HT-29 (cell line): ENCODE results near the gene CRIP1. TPM values are rescaled to one million over a fixed set of nuclear protein-coding genes. Genes with fewer than 3 reads are reported as not detected.

Experiments used
- DNase-seq: peaks from one replicate; pipeline ENCODE4 v3.0.0-alpha.2; 2015; ENCODE audit warnings: low spot score
- total RNA-seq: library from RNA; depleted of rRNA; stranded (reverse); fragments of >200 nt; shearing (Covaris generic); gene quantifications from 2 replicates; pipeline ENCODE4 v1.2.3, GENCODE V29; 2014

CRIP1 gene
- total RNA-seq, 1 experiment from 2014 or later = 791 TPM

DNA sequence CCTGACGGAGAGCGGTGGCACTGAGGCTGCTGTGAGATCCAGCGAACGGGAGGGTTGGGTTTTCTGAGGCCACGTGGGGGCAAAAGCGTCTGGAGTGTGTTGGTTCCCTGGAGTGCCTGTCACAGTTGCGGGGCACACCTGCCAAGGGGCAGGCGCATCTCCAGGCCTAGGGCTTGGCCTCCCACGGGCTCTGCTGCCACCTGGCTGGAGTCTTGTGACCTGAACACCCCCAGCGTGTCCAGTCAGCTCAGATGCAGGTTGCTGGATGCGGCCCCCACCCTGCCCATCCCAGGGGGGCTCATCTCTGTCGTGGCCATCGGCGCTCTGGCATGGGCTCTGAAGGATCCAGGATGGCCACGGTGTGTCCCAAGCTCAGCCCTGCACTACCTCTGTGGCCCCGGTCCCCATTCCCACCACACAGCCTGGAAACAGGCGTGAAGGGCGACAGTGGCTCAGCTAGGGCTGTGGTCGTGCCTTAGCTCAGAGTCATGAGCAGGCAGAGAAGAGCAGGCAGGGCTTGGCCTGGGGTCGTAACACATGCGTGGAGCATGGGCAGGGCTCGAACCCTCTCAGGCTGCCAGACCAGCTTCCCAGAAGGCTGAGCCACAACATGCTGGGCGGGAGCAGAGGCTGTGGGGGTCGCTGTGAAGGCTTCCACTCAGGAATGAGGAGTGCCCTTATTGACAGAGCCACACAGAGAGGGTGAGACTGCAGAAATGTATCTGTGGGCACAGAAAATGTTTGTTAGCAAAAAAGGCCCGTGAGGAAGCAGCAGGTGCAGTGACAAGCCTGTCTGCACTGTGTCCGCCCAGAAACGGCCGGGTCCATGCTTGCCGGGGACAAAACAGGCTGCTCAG is 35.6 kb upstream of the CRIP1 start:
- no peak for DNase-seq

DNA sequence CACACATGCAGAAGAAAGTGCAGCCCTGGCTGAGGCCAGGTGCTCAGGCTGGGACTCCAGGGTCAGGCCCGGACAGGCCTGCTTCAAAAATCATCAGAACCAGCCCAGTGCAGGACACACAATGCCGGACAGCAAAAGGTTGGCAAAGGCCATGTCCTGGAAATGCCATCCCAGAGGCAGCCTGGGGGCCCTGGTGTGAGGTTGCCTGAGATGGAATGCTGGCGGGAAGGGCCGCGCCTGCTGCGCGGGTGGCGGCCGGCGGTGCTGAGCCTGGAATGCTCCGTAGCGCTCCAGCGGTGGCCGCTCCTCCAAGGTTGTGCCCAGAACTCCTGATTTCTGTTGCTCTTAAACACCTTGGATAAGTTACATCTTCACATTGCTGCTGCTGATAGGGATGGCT is 33.7 kb upstream of the CRIP1 start:
- DNase-seq = no peak

DNA sequence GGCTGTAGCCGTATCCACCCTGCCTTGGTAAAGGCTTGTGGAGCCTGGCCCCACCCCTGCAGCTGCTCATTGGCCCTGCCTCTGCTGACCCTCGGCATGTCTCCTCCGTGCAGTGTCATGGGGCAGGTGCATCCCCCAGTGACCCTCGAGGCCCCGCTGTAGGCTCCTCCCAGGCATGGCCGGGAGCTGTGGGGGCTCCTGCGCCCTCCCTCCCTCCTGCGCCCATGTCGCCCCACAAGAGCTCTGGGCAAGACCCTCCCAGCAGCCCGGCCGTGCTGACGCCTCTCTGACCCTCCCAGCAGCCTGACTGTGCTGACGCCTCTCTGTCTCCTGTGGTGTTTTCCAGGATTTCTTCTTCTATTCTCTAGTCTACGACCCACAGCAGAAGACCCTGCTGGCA is 32.8 kb upstream of the CRIP1 start:
- no peak for DNase-seq

DNA sequence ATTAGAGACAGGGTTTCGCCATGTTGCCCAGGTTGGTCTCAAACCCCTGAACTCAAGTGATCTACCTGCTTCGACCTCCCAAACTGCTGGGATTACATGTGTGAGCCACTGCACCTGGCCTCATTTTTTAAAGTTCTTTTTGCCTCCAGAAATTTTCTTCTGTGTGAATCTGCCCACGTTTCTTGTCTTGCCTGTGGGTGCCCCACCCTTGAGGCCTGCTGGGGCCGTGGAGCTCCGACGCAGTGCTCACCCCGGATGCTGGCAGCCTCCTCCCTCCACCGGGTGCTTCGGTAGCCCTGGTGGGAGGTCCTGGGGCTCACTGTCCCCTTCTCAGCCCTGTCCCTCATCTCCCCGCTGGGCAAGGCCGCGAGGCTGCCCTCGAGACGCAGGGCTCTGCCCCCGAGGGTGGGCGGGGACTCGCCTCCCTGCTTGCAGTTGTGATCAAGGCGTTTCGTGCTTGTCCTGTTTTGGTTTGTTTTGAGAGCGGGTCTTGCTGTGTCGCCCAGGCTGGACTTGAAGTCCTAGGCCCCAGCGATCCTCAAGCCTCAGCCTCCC is 31.5 kb upstream of the CRIP1 start:
- DNase-seq = no peak

DNA sequence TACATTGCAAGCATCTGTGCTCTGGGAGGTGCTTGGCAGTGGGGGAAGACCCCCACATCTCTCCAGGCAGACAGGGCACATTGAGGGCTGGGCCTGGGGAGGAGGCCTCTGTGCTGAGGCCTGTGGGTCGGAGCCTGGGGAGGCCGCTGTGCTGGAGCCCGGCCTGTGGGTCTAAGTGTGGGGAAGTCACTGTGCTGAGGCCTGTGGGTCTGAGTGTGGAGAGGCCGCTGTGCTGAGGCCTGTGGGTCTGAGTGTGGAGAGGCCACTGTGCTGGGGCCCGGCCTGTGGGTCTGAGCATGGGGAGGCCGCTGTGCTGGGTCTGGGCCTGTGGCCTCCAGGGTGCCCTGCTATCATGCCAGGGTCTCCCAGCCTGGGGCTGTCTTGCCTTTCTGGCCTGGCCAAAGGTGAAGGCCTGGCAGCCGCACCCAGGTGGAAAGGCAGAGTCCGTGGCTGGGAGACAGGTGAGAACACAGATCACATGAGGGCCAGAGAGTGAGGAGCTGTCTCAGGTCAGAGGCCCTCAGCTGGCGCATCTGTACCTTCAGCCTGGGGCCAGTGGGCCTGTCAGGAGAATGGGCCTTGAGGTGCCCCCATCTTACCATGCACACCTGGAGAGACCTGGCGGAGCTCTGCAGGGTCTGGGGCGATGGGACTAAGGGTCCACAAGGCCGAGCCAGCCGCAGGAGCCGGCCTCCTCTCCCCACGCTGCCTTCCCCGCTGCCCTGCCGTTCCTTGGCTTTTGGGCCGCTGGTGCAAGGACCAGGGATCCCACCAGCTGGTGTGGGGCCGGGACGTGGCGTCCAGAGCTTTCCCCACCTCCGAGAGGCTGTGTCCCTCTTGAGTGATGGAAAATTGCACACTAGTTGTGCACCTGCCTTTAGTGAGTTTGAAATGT is 30.7 kb upstream of the CRIP1 start:
- no peak for DNase-seq

DNA sequence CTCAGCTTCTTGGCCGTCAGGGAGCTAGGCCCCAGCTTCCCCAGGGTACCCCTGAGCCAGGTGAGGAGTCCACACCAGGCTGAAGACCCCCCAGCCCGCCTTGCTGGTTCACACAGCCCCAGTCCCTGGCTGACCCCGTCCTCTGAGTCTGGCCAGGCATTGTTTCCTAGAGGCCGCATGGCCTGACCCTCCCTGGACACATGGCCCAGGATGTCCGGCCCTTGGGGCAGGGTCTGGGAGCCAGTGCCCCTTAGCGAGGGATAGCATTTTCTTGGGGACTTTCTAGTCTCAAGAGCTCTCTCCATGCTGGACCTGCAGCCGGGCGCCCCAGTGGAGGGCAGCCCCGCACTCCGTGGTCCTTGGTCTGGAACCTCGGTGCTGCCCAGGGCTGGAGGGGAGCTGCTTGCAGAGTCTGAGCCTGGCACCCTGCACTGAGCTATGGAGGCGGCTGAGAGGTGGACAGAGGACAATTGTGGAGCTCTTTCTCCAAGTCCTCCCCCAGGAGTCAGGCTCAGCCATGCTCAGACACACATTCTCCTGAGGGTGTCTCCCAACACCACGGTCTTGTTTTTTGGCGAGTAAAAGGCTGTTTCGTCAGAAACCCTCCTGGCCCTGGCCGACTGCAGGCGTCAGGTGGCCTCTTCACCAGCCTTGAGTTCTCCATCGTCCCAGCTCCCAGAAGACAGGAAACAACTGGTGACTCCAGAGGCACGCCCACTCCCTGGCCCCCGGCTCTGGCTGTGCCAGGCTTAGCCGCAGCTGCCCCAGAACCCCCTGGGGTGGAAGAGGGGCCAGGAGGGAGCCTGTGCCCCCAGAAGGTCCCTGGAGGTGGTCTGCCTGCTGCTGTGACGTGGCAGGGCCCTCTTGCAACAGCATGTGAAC is 29.7 kb upstream of the CRIP1 start:
- DNase-seq = no peak

DNA sequence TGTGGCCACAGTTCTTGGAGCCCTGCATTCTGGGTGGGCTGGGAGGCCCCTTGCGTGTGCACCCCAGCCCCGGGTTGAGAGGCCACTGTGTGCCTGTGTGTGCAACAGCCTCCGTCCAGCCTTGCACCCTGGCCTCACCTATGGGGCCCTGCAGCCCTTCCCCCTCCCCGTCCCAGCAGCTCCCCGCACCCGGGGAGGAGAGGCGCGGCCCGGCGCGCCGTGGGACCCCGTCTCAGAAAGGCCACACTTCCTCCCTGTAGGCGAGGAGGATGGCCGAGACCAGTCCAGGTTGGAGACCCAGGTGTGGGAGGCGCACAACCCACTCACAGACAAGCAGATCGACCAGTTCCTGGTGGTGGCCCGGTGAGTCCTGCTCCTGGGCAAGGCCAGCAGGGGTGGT is 28.7 kb upstream of the CRIP1 start:
- no peak for DNase-seq

DNA sequence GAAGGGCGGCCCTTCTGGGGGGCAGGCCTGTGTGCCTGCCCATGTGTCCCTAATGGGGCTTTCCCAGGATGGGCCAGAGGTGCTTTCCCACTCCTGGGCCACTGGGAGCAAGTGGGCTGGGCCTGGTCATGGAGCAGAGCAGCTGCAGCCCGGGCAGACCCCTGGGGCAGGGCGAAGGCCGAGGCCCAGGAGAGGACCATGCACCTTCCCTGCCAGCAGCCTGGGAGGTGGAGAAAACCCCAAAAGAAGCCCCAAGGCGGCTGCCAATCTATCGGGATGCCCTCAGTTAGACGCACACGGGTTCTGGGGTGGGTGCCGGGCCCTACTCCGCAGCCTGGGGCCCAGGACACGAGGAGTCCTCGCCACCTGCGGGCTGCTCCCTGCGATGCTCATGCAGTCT is 28.1 kb upstream of the CRIP1 start:
- no peak for DNase-seq

DNA sequence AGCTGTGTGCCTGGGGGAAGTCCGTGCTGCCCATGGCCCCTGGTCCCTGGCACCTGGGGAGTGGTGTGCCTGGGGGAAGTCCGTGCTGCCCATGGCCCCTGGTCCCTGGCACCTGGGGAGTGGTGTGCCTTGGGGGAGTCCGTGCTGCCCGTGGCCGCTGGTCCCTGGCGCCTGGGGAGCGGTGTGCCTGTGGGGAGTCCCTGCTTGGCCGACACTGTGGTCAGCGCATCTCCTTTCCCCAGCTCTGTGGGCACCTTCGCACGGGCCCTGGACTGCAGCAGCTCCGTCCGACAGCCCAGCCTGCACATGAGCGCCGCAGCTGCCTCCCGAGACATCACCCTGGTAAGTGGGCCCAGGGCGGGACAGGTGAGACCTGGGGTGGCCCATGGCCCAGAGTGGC is 26.6 kb upstream of the CRIP1 start:
- no peak for DNase-seq

DNA sequence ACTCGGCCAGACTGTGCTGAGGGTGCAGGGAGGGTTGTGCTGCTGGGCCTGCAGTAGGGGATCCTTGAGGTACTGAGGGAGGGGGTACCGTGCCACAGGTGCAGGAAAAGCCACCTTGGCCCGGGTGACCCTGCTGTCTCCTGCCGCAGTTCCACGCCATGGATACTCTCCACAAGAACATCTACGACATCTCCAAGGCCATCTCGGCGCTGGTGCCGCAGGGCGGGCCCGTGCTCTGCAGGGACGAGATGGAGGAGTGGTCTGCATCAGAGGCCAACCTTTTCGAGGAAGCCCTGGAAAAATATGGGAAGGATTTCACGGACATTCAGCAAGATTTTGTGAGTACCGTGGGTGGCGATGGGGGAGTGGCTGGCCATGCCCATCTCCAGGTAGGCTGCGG is 26.1 kb upstream of the CRIP1 start:
- DNase-seq = no peak

DNA sequence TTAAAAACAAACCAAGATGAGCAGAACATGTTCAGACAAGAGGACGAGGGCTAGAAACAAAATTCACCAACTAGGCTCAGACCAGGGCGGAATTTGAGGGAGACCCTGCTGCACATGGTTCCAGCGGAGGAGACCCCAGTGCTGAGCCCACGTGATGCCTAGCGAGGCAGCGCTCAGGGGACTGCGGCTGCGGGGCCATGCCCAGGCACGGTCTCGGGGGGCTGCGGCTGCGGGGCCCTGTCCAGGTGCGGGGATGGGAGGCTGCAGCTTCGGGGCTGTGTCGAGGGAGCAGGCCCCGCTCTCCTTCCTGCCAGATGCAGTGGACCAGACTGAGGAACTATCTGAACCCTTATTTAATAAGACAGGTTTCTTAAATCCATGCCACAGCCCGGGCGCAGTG is 24.8 kb upstream of the CRIP1 start:
- DNase-seq = no peak

DNA sequence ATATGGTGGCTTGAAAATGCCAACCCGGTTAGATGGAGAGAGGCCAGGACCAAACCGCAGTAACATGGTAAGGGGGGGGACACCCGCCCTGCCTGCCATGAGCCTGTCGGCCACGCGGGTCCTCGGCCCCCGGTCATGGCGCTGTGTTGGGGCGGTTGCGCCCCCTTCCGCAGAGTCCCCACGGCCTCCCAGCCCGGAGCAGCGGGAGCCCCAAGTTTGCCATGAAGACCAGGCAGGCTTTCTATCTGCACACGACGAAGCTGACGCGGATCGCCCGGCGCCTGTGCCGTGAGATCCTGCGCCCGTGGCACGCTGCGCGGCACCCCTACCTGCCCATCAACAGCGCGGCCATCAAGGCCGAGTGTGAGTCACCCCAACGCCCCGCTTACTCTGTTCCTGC is 22.2 kb upstream of the CRIP1 start:
- DNase-seq = no peak

DNA sequence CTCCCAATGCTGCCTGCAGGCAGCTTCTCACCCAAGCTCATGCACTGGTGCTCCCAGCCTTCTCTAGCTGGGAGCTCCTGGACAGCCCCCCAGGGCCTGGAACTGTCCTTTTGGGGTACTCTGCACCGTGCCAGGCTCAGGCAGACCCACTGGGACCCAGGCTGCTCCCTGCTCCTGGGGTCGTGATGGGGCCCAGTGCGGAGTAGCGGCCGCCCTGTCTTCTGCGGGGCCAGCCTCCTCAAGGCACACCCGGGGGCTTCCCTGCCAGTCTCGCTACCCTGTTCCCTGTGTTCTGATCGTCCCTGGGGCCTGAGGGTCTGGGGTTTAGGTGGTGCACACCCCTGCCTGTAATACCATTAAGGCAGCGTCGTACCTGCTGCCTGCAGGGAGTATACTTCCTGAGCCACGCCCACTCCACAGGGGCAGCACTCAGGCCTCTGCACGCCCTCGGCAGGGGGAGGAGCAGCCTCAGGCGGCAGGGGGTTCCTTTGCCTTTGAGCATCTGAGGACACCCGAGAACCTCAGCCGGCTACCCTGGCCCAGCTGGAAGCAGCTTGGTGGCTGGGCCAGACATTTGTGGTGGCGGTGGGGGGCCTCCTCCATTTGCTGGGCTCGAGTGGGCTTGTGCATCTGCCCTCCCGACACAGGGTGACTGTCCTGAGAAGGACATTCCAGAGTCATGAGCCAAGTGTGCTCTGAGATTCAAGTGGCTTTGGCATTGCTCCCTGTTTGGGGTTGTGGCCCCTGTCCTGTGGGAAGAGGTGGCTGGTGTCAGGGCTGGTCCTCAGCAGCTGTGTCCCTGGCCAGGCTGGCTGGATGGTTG is 21.3 kb upstream of the CRIP1 start:
- DNase-seq = peak; percentile 46

DNA sequence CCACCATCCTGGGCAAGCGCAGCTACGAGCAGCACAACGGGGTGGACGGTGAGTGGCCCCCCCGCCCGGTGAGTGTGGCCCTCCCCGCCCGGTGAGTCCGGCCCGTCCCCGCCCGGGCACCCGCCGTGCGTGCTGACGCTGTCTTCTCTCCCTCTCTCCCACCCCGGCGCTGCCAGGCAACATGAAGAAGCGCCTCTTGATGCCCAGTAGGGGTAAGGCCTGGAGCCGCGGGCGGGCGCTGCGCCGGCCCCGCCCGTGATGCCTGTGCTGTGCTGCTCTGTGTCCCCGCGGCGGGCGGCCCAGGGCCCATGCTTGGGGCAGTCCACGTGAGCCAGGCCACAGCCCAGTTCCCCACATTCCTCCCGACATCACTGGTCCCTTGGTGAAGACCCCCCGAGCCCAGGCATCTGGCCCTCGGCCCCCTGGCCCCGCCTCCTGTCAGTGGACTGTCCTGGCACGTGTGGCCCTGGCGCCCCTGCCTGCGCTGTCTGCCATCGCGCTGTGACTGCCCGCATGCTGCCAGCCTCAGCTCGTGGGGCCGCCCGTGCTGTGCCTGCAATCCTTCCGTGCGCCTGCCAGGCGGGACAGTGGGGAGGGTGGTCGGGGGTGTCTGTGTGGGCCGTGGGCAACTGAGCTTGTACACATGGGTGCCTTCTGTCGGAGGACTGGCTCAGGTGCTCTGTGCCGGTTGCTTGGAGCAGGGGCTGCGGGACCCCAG is 20.0 kb upstream of the CRIP1 start:
- DNase-seq = peak; percentile 67

DNA sequence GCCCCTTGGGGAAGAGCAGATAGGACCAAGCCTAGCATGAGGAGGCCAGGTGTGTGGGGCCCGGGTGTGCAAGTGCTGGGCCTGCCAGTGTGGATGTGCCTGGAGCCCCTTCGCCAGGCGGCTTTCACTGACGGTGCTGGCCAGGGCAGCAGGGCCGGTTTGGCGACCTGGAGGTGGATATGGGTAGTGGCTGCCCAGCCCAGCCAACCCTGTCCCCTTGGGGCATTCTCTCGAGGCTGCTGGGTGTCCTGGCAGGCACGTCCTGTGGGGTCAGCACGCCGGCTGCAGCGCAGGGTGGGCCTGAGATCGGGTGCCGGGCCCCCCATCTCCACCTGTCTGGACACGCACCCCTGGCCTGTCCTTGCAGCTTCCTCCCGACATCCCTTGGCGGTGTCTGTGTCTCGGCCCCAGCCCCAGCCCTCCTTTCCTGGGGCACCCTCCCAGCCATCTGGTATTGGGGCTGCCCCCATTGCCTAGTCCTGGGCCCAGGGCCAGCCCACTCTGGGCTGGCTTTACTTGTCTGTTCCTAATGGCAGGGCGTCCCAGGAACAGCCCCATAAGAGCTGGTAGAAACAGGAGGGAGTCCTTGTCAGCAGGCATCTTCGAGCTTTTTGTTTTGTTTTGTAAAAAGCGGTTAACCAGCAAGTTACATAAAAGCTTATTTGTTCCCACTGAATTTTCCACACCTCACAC is 19.3 kb upstream of the CRIP1 start:
- peak; percentile 62 for DNase-seq

DNA sequence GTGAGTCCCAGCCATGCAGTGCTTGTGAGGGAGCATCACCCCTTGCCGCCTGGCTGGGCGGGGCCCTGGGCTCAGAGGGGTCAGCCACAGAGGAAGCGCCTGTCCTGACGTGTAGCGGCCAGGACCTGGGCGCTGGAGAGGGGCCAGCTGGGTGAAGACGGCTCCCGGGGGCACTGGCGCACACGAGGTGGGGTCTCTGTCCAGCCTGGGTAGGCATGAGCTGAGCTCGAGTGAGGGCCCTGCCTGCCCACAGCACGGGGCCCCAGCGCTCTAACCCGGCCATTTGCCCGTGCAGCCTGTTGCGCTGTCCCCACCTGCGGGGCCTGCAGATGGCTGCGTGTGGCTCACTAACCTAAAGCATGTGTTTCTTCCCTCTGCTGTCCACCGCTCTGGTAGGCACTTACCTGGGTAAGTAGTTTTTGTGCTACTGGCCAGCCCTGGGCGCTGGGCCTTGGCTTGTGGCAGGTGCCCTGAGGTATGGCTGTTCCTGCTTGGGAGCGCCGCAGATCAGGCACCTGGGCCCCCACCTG is 18.7 kb upstream of the CRIP1 start:
- peak; percentile 10 for DNase-seq

DNA sequence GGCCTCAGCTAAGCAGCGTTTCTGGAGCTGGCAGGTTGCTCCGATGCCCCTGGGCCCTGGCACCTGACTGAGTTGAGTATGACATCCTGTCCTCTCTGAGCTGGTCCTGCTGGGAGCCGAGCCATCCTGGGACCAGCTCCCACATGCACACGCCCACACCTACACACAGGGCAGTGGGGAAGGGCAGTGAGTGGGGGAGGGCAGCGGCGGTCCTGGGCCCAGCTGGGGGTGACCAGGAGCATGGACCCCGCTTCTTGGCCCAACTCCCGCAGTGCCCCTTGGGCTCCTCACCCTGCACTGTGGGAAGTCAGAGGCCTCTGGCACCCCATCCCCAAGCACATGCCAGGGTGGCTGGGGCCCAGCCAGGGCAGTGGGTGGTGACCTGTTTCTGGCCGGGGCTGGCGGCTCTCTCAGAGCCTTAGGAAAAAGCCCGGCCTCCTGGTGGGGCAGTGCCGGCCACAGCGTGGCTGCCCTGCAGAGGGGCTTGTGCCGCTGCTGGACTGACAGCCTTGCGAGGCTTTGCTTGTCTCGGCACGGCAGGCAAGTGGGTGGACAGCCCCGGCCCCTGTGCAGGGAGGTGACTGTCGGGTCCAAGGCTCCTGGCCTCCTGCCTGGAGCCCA is 18.0 kb upstream of the CRIP1 start:
- peak; percentile 61 for DNase-seq
